ENCODE results near the gene APH1A.
"Not testable (repeated sequence)": the region's sequence is repeated elsewhere in the genome, so short reads cannot be mapped to it uniquely, and the experiment has no call there.

APH1A gene

GRCh38 chr1:150227228-150227627, 41.6 kb downstream of the APH1A start:
- Histone ChIP-seq H3K27me3 (replicated peaks; ENCODE audit: control insufficient read depth, insufficient read depth, low read length) (no peaks in the 10 kb centered on the region), H3K9me3 (ENCODE audit: control insufficient read depth, low read length) (no peaks in the 10 kb centered on the region), H3K4me3 (ENCODE audit: low read length) (no peak overlapping the region), H3K36me3 (ENCODE audit: control insufficient read depth, insufficient read depth, low read length, severe bottlenecking) (peaks cover 37% of the 10 kb centered on the region), H3K9ac (ENCODE audit: low read length) (no peak overlapping the region), H3K4me1 (ENCODE audit: control insufficient read depth, insufficient read depth, low read length) (no peaks in the 10 kb centered on the region)
- DNase-seq (ENCODE audit: low read depth), result no peak

DNA sequence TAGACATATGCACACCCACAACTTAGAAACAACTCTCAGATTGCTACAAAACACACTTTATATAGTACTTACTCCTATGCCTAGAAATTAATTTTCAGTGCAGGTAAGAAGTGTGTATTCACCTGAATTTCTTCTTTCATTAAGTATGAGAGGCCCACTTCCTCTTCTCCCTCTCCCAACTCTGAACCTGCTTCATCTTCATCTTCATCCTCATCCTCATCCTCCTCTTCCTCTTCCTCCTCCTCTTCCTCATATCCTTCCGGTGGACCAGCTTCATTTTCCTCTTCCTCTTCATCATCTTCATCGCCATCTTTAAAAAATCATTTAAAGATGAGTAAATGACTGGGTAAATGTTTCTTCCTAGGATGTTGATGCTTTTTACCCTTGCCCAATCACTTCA, 42.3 kb downstream of the APH1A start:
- no peak overlapping the region for H3K4me3 ChIP-seq (ENCODE audit: low read length)
- H3K9ac ChIP-seq (ENCODE audit: low read length), result no peak overlapping the region
- DNase-seq (ENCODE audit: low read depth), result no peak
- no peaks in the 10 kb centered on the region for H3K27me3 ChIP-seq (replicated peaks; ENCODE audit: control insufficient read depth, insufficient read depth, low read length)
- no peaks in the 10 kb centered on the region for H3K4me1 ChIP-seq (ENCODE audit: control insufficient read depth, insufficient read depth, low read length)
- H3K36me3 ChIP-seq (ENCODE audit: control insufficient read depth, insufficient read depth, low read length, severe bottlenecking), result peaks cover 37% of the 10 kb centered on the region
- H3K9me3 ChIP-seq (ENCODE audit: control insufficient read depth, low read length), result no peaks in the 10 kb centered on the region

DNA sequence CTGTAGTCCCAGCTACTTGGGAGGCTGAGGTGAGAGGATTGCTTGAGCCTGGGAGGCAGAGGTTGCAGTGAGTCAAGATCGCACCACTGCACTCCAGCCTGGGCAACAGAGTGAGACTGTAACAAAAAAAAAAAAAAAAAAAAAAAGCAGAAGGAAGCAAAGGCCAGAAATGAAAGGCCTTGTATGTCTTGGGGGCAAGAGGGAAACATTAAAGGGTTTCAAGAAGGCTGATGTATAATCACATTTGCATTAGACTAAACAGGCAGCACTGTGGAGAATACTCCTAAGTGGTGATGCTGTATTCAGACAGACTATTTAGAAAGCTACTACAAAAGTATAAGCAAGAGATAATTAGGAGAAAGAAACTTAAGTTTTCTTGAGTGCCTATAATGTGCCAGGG, 43.3 kb downstream of the APH1A start:
- peaks cover 39% of the 10 kb centered on the region for H3K36me3 ChIP-seq (ENCODE audit: control insufficient read depth, insufficient read depth, low read length, severe bottlenecking)
- no peak overlapping the region for H3K9ac ChIP-seq (ENCODE audit: low read length)
- no peak for DNase-seq (ENCODE audit: low read depth)
- H3K9me3 ChIP-seq (ENCODE audit: control insufficient read depth, low read length), result no peaks in the 10 kb centered on the region
- H3K4me3 ChIP-seq (ENCODE audit: low read length), result no peak overlapping the region
- no peaks in the 10 kb centered on the region for H3K4me1 ChIP-seq (ENCODE audit: control insufficient read depth, insufficient read depth, low read length)
- H3K27me3 ChIP-seq (replicated peaks; ENCODE audit: control insufficient read depth, insufficient read depth, low read length), result no peaks in the 10 kb centered on the region

- H3K4me1 ChIP-seq (ENCODE audit: control insufficient read depth, insufficient read depth, low read length), result no peaks in the 10 kb centered on the region
- peaks cover 42% of the 10 kb centered on the region for H3K36me3 ChIP-seq (ENCODE audit: control insufficient read depth, insufficient read depth, low read length, severe bottlenecking)
- DNase-seq (ENCODE audit: low read depth), result no peak
- no peaks in the 10 kb centered on the region for H3K27me3 ChIP-seq (replicated peaks; ENCODE audit: control insufficient read depth, insufficient read depth, low read length)
- no peak overlapping the region for H3K4me3 ChIP-seq (ENCODE audit: low read length)
- H3K9ac ChIP-seq (ENCODE audit: low read length), result no peak overlapping the region
- no peaks in the 10 kb centered on the region for H3K9me3 ChIP-seq (ENCODE audit: control insufficient read depth, low read length)
Measured at GRCh38 chr1:150224983-150225382, 43.8 kb downstream of the APH1A start.

DNA sequence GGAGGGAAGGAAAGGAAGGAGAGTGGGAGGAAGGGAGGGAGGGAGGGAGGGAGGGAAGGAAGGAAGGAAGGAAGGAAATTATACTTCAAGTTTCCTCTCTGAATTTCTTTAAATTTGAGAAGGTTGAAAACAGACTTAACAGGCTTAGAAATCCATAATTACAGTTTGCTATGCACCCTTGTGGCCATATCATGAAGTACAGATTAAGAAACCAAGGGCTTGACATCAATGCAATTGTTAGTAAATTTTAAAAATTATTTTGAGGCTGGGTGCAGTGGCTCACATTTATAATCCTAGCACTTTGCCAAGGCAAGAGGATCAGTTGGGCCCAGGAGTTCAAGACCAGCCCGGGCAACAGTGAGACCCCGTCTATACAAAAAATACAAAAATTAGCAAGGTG, 47.3 kb downstream of the APH1A start:
- Histone ChIP-seq H3K36me3 (ENCODE audit: control insufficient read depth, insufficient read depth, low read length, severe bottlenecking) (peaks cover 25% of the 10 kb centered on the region), H3K4me1 (ENCODE audit: control insufficient read depth, insufficient read depth, low read length) (no peaks in the 10 kb centered on the region), H3K9ac (ENCODE audit: low read length) (no peak overlapping the region), H3K27me3 (replicated peaks; ENCODE audit: control insufficient read depth, insufficient read depth, low read length) (no peaks in the 10 kb centered on the region), H3K4me3 (ENCODE audit: low read length) (no peak overlapping the region), H3K9me3 (ENCODE audit: control insufficient read depth, low read length) (no peaks in the 10 kb centered on the region)
- peak; percentile 73 for DNase-seq (ENCODE audit: low read depth)

GRCh38 chr1:150215855-150216254, 53.0 kb downstream of the APH1A start:
- H3K36me3 ChIP-seq (ENCODE audit: control insufficient read depth, insufficient read depth, low read length, severe bottlenecking); H3K9ac ChIP-seq (ENCODE audit: low read length); H3K4me1 ChIP-seq (ENCODE audit: control insufficient read depth, insufficient read depth, low read length); H3K4me3 ChIP-seq (ENCODE audit: low read length); H3K9me3 ChIP-seq (ENCODE audit: control insufficient read depth, low read length); DNase-seq (ENCODE audit: low read depth); H3K27me3 ChIP-seq (replicated peaks; ENCODE audit: control insufficient read depth, insufficient read depth, low read length): not testable (repeated sequence)

All from adipocyte (in vitro differentiated cells).